Right kidney (tissue), 1 donor: Measurements from ENCODE around the gene PARP15.
"Not testable (repeated sequence)": the region's sequence is repeated elsewhere in the genome, so short reads cannot be mapped to it uniquely, and the experiment has no call there.

Experiments
- DNase-seq: peaks from one replicate; pipeline ENCODE4 v3.0.0-alpha.2; 2016

The PARP15 gene

GRCh38 chr3:122619040-122619439, 41.6 kb downstream of the PARP15 start:
- no peak for DNase-seq

GRCh38 chr3:122620399-122620798, 42.9 kb downstream of the PARP15 start:
- DNase-seq, result no peak

GRCh38 chr3:122621112-122621511, 43.7 kb downstream of the PARP15 start:
- peak; percentile 9 for DNase-seq

- no peak for DNase-seq
Measured at GRCh38 chr3:122623031-122623829, 45.8 kb downstream of the PARP15 start.

GRCh38 chr3:122626515-122627180, 49.2 kb downstream of the PARP15 start:
- no peak for DNase-seq

GRCh38 chr3:122627301-122627700, 49.9 kb downstream of the PARP15 start:
- DNase-seq, result no peak

GRCh38 chr3:122628567-122628966, 51.1 kb downstream of the PARP15 start:
- DNase-seq, result no peak

GRCh38 chr3:122629763-122630162, 52.3 kb downstream of the PARP15 start:
- DNase-seq, result no peak

GRCh38 chr3:122635789-122636188, 58.3 kb downstream of the PARP15 start:
- DNase-seq, result no peak

- DNase-seq, result no peak
Measured at GRCh38 chr3:122636697-122637096, 59.2 kb downstream of the PARP15 start.

GRCh38 chr3:122640437-122640999, 63.1 kb downstream of the PARP15 start:
- no peak for DNase-seq

- DNase-seq, result no peak
Measured at GRCh38 chr3:122642935-122643334, 65.5 kb downstream of the PARP15 start.

GRCh38 chr3:122646146-122646988, 68.9 kb downstream of the PARP15 start:
- DNase-seq, result no peak

- not testable (repeated sequence) for DNase-seq
Measured at GRCh38 chr3:122651233-122651907, 73.9 kb downstream of the PARP15 start.

- DNase-seq, result not testable (repeated sequence)
Measured at GRCh38 chr3:122651962-122652361, 74.5 kb downstream of the PARP15 start.

- DNase-seq, result not testable (repeated sequence)
Measured at GRCh38 chr3:122658336-122658735, 80.9 kb downstream of the PARP15 start.

- DNase-seq, result no peak
Measured at GRCh38 chr3:122660297-122660974, 83.0 kb downstream of the PARP15 start.

- no peak for DNase-seq
Measured at GRCh38 chr3:122661633-122662032, 84.2 kb downstream of the PARP15 start.

- no peak for DNase-seq
Measured at GRCh38 chr3:122662505-122662904, 85.1 kb downstream of the PARP15 start.

GRCh38 chr3:122665226-122665786, 87.9 kb downstream of the PARP15 start:
- no peak for DNase-seq

GRCh38 chr3:122665881-122666280, 88.4 kb downstream of the PARP15 start:
- DNase-seq, result no peak
